Body of pancreas (tissue), 4 donors: ENCODE measurements around the gene RAPGEF1. TPM values are rescaled to one million over a fixed set of nuclear protein-coding genes. Genes with fewer than 3 reads are reported as not detected.

Experiments
- ATAC-seq: fragments of 150-250 bp; one replicate; pipeline ENCODE4 v1.9.1; 2016
- DNase-seq, 4 donors: peaks; one replicate each; pipeline ENCODE4 v3.0.0-alpha.2; 2019
- H3K27ac ChIP-seq, 4 donors: fragments of 200-600 bp; sonication (generic); 1 replicate in 3 of 4; 2 replicates in 1 of 4; pipeline versions ENCODE4 v1.5.1 to v1.6.1; 2016 to 2019; ENCODE audit warnings: mild to moderate bottlenecking in 1 of 4, mixed read lengths in 1 of 4, moderate library complexity in 1 of 4
- H3K27me3 ChIP-seq, 2 donors: fragments of 200-600 bp; sonication (generic); one replicate each; pipeline ENCODE4 v1.6.0; 2016; ENCODE audit warnings: mild to moderate bottlenecking in 1 of 2
- H3K36me3 ChIP-seq, 2 donors: fragments of 200-600 bp; sonication (generic); replicated peaks in 1 of 2; 2 replicates each; pipeline ENCODE4 v1.5.1; 2016; ENCODE audit warnings: low read depth in 2 of 2; ENCODE audit not compliant: insufficient read depth in 1 of 2
- H3K4me1 ChIP-seq: fragments of 200-600 bp; sonication (generic); one replicate; pipeline ENCODE4 v1.6.0; 2016
- H3K4me3 ChIP-seq, 2 donors: fragments of 200-600 bp; sonication (generic); 1 replicate in 1 of 2; 2 replicates in 1 of 2; pipeline ENCODE4 v1.5.1; 2016 to 2019
- H3K9me3 ChIP-seq, 3 donors: fragments of 200-600 bp; sonication (generic); 1 replicate in 2 of 3; 2 replicates in 1 of 3; pipeline ENCODE4 v1.5.1; 2016
- CTCF ChIP-seq, 7 experiments: fragments of 450-650 bp in 4 of 7; fragments of 200-600 bp in 3 of 7; sonication (generic) in 3 of 7; IDR thresholded peaks; one replicate each; pipeline ENCODE4 v1.5.1; 2016 to 2019; ENCODE audit warnings: antibody characterized with exemption in 7 of 7
- POLR2A ChIP-seq, 3 donors: fragments of 450-650 bp; IDR thresholded peaks; one replicate each; pipeline ENCODE4 v1.6.1; 2016; ENCODE audit warnings: antibody characterized with exemption in 3 of 3, mild to moderate bottlenecking in 2 of 3
- WGBS, 2 donors: methylation state at CpG; one replicate each; pipeline ENCODE4 v1.1.5; 2017; 5-methylcytosine and 5-hydroxymethylcytosine counted together
- intact Hi-C: fragments of 100-400 bp; cut with DNase I; formaldehyde crosslinking; loops from one replicate; pipeline ENCODE4 v1.15.1; 2023
- total RNA-seq, 2 donors: library from RNA; depleted of rRNA; stranded (reverse); fragments of >200 nt; gene quantifications; one replicate each; pipeline ENCODE4 v1.1.0, GENCODE V29; 2016

Gene RAPGEF1
- total RNA-seq, 2 donors from 2014 or later: 30.1 to 70.5 TPM

GRCh38 chr9:131660466-131661405 lies 79.1 kb downstream of the RAPGEF1 start:
- ATAC-seq (no peak), DNase-seq (no peak)
- 90 to 93% methylated on average over 19 of the region's 19 CpGs for WGBS, 2 donors
- intact Hi-C loops: no loop called here
- Histone ChIP-seq H3K27ac (peak overlapping the region in 1 of 4 donors; percentile 11), H3K27me3 (no peaks in the 10 kb centered on the region), H3K36me3 (no peaks in the 10 kb centered on the region), H3K4me3 (no peak overlapping the region), H3K4me1 (peaks cover 42% of the 10 kb centered on the region), H3K9me3 (no peaks in the 10 kb centered on the region)
- TF ChIP-seq POLR2A (IDR thresholded peaks at IDR 0.05): no peak
- TF ChIP-seq CTCF (IDR thresholded peaks at IDR 0.05): no peak

- Histone ChIP-seq H3K9me3 (no peaks in the 10 kb centered on the region), H3K27ac (peak overlapping the region; percentile 77 to 83 (median 80)), H3K36me3 (no peaks in the 10 kb centered on the region), H3K27me3 (no peaks in the 10 kb centered on the region), H3K4me1 (peaks cover 60% of the 10 kb centered on the region), H3K4me3 (no peak overlapping the region)
- TF ChIP-seq POLR2A (IDR thresholded peaks at IDR 0.05): peak in 2 of 3 donors; percentile 10 to 30
- no peak for TF ChIP-seq CTCF (IDR thresholded peaks at IDR 0.05)
- 75 to 88% methylated on average over 8 of the region's 8 CpGs for whole genome bisulfite sequencing, 2 donors
- intact Hi-C loops: no loop called here
- DNase-seq (peak in 1 of 4 donors; percentile 50), ATAC-seq (peak; percentile 63)
Measured at GRCh38 chr9:131658377-131659129, 81.3 kb downstream of the RAPGEF1 start.

GRCh38 chr9:131657940-131658339 lies 81.9 kb downstream of the RAPGEF1 start:
- Histone ChIP-seq H3K27me3 (no peaks in the 10 kb centered on the region), H3K4me1 (peaks cover 66% of the 10 kb centered on the region), H3K27ac (peak overlapping the region; percentile 77 to 83 (median 80)), H3K9me3 (no peaks in the 10 kb centered on the region), H3K36me3 (no peaks in the 10 kb centered on the region), H3K4me3 (no peak overlapping the region)
- intact Hi-C loops: no loop called here
- 28 to 33% methylated on average over 5 of the region's 5 CpGs for WGBS, 2 donors
- no peak for TF ChIP-seq CTCF (IDR thresholded peaks at IDR 0.05)
- ATAC-seq (peak; percentile 10), DNase-seq (no peak)

GRCh38 chr9:131657456-131657855 lies 82.4 kb downstream of the RAPGEF1 start:
- TF ChIP-seq POLR2A (IDR thresholded peaks at IDR 0.05) (no peak), CTCF (IDR thresholded peaks at IDR 0.05) (no peak)
- Histone ChIP-seq H3K9me3 (no peaks in the 10 kb centered on the region), H3K4me3 (no peak overlapping the region), H3K27me3 (no peaks in the 10 kb centered on the region), H3K27ac (peak overlapping the region; percentile 77 to 83 (median 80)), H3K36me3 (no peaks in the 10 kb centered on the region), H3K4me1 (peaks cover 66% of the 10 kb centered on the region)
- 68 to 79% methylated on average over 7 to 8 of the region's 8 CpGs for WGBS, 2 donors
- DNase-seq: peak in 2 of 4 donors; percentile 50 to 54
- intact Hi-C loops: no loop called here
- ATAC-seq: no peak
